NCI-H226 (cell line): ENCODE measurements around the gene MYD88.
"Not testable (repeated sequence)": the region's sequence is repeated elsewhere in the genome, so short reads cannot be mapped to it uniquely, and the experiment has no call there.

Experiments used
- DNase-seq: peaks from one replicate; pipeline ENCODE4 v3.0.0-alpha.2; 2015

The MYD88 gene

GRCh38 chr3:38127611-38128302 is 10.7 kb upstream of the MYD88 start:
- no peak for DNase-seq

- no peak for DNase-seq
Observed at GRCh38 chr3:38128303-38128655, 10.2 kb upstream of the MYD88 start.

GRCh38 chr3:38129058-38129457 is 9.4 kb upstream of the MYD88 start:
- no peak for DNase-seq

GRCh38 chr3:38130631-38131065 is 7.8 kb upstream of the MYD88 start:
- no peak for DNase-seq

GRCh38 chr3:38131621-38132369 is 6.7 kb upstream of the MYD88 start:
- DNase-seq, result no peak

GRCh38 chr3:38133209-38133556 is 5.3 kb upstream of the MYD88 start:
- DNase-seq, result no peak

GRCh38 chr3:38133557-38134405 is 4.7 kb upstream of the MYD88 start:
- DNase-seq, result no peak

- not testable (repeated sequence) for DNase-seq
Observed at GRCh38 chr3:38134517-38135143, 3.8 kb upstream of the MYD88 start.

GRCh38 chr3:38135621-38136277 is 2.7 kb upstream of the MYD88 start:
- DNase-seq, result not testable (repeated sequence)

GRCh38 chr3:38136393-38136776 is 2.1 kb upstream of the MYD88 start:
- no peak for DNase-seq

- peak; percentile 99 for DNase-seq
Observed at GRCh38 chr3:38136777-38137614, 1.5 kb upstream of the MYD88 start, which contains the start of gene ACAA1. ACAA1 (minus strand) TSS chr3:38137127; CDS start chr3:38137035, 92 bp downstream.

GRCh38 chr3:38137615-38138348 is 679 bp upstream of the MYD88 start:
- DNase-seq, result no peak

- no peak for DNase-seq
Observed at GRCh38 chr3:38139191-38139590, 730 bp downstream of the MYD88 start.

GRCh38 chr3:38139652-38140051 is 1.2 kb downstream of the MYD88 start:
- no peak for DNase-seq

GRCh38 chr3:38140326-38141172 is 2.1 kb downstream of the MYD88 start:
- DNase-seq, result no peak

GRCh38 chr3:38141173-38141951 is 2.9 kb downstream of the MYD88 start:
- no peak for DNase-seq

- peak; percentile 58 for DNase-seq
Observed at GRCh38 chr3:38141952-38142273, 3.5 kb downstream of the MYD88 start.

GRCh38 chr3:38142959-38143358 is 4.5 kb downstream of the MYD88 start:
- no peak for DNase-seq

- DNase-seq, result no peak
Observed at GRCh38 chr3:38143511-38143910, 5.0 kb downstream of the MYD88 start.
